ENCODE measurements around the gene PCSK5.
"Not testable (repeated sequence)": the region's sequence is repeated elsewhere in the genome, so short reads cannot be mapped to it uniquely, and the experiment has no call there.

The PCSK5 gene

DNA sequence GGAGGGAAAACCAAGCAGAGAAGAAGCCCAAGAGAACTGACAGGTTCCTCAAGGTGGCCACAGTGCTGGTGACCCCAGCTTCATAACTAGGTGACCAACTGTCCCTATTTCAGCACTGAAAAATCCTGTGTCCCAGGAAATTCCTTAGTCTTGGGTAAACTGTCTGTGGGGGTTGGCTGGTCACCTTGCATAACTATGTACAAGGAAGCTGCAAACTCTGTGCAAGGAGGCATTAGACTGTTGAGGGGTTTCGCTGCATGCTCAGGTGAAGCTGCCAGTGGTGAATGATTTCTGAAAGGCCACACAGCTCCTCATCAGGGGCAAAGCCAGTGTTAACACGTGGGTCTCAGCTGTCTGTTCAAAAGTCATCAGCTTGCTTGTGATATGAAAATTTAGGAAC is 36.9 kb downstream of the PCSK5 start:
- DNase-seq: no peak

DNA sequence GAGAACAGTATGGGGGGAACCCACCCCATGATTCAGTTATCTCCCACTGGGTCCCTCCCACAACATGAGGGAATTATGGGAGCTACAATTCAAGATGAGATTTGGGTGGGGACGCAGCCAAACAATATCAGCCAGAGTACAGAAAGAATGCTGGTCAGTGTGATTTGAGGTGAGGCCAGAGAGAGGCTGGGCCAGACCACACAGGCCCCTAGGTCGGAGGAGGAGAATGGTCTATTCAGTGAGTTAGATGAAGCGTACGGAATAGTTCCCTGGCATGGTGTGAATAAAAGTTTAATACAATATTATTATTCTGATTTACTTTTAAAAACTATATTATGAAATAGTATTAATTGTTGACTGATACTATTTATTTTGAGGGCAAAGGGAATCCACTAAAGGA is 39.7 kb downstream of the PCSK5 start:
- DNase-seq: no peak

DNA sequence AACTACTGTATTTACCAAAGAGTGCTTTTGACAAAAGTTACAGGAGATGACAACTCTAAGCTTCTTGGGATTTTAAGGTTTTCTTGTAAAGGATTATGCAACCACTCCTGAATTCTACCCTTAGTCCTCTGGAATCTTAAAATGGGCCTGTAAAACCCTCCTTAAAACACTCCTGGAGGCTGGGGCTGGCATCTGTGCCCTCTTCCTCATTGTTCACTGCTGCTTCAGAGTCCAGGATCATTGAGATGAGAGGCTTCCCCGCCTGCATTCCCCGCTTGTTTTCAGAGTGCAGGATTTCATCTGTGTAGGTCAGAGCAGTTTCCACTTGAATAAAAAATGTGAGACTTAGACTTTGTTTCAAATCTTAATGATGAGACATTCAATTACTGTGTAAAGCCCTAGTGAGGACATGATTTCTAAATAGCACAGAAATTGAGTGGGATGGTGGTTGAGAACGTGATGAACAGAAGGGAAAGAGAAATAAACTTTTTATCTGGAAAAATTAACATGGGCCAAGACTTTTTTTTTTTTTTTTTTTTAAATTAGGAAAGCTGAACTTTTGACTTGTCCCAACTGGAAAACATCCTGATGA is 40.4 kb downstream of the PCSK5 start:
- DNase-seq: no peak

DNA sequence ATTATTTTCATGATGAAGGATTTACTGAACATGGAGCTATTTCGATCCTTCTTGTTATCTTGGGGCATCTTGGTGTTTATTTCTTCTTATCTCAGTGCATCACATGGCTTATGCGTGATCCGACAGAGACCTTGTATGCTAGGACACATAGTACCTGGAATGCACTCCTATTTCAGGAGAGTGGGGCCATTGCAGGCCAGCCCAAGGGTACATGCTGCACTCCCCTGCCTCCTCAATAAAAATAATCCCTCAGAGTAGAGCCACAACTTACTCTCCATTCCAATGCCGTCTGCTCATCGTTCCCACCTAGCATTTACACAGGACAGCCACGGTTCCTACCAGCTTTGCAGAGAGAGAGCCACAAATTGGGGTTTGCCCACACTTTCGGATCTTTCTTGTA is 43.5 kb downstream of the PCSK5 start:
- no peak for DNase-seq

DNA sequence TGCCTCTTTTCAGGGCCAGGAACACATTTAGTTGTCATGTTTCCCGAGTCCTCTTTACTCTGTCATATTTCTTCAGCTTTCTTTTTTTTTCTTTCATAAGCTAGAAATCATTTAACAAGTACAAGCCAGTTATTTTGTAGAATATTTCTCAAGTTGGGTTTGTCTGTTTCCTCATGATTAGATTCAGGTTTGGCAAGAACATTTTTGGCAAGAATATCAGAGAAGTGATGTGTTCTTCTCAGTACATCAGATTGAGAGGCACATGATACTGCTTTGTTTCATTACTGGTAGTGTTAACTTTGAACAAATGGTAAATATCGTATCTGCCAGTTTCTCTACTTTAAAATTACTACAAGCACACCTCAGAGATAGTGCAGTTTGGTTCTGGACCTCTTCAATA is 45.1 kb downstream of the PCSK5 start:
- no peak for DNase-seq

DNA sequence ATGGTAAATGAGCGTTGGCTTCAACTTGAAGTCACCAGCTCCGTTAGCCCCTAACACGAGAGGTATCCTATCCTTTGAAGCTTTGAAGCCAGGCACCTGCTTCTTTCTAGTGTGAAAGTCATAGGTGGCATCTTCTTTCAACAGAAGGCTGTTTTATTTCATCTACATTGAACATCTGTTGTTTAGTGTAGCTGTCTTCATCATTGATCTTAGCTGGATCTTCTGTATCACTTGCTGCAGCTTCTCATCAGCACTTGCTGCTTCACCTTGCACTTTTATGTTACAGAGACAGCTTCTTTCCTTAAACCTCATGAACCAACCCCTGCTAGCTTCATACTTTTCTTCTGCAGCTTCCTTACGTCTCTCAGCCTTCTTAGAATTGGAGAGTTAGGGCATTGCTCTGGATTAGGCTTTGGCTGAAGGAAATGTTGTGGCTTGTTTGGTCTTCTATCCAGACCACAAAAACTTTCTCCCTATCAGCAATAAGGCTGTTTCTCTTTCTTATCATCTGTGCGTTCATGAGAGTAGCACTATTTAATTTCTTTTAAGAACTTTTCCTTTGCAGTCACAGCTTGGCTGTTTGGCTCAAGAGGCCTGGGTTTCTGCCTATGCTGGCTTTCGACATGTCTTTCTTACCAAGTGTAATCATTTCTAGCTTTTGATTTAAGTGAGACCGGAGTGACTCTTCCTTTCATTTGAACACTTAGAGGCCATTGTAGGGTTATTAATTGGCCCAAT is 47.2 kb downstream of the PCSK5 start:
- no peak for DNase-seq

DNA sequence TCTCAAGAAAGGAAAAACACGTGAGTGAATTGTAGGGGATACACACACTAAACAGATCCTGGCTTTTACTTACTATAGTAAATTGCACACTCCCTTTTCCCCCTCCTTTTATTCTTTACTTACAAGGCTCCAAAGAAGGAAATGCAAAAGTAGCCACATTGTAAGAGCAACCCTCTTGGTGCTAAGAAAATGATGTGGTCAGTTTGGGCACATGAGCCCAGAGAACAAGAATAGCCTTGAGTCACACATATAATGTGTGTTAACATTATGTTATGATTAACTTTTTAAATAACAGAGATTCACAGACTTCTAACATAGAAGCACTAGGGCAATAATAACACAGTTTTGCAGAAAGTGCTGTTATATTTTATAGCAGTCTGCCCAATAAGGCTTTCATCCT is 48.5 kb downstream of the PCSK5 start:
- no peak for DNase-seq

DNA sequence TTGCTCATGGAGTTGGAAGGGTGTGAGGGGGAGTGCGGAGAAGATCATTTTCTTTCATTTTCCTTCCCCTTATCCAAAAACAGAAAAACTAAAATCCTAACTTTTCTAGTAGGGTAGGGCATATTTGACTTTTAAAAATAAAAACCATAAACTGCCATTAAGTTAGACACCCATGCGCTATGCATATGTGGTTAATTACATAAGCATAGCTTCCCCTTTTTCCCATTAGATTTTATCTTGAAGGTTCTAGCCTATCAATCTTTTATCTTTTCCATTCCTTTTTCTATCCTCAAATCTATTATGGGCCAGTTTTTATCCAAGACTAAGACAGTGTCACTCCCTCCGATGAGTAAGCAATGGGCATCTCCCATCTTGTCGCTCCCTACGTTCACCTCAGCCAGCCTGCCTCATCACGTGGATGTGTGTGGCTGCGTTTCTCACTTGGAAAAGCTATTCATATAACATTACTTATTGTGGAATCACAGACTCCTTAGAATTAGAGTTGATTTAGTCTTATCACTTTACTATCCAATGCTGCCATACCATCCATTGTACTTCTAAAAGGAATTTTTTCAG is 49.2 kb downstream of the PCSK5 start:
- DNase-seq: no peak

DNA sequence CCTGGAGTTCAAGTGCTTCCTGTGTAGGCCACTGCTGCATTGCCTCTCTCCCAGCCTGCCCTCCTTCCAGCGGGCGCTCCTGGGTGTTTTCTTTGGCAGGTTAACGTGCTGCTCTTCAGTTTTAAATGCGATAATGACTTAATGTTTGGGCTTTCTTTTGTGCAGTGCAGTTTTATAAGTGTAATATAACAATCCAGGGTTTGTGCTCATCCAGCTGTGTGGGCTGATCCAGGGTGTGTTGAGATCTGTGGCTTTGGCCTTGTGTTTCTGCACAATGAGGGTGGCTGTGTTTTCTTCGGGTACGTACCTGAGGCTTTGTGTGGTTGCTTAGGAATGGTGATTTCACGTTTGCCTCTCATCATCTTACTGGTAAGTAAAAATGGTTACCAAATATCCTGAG is 50.6 kb downstream of the PCSK5 start:
- no peak for DNase-seq

DNA sequence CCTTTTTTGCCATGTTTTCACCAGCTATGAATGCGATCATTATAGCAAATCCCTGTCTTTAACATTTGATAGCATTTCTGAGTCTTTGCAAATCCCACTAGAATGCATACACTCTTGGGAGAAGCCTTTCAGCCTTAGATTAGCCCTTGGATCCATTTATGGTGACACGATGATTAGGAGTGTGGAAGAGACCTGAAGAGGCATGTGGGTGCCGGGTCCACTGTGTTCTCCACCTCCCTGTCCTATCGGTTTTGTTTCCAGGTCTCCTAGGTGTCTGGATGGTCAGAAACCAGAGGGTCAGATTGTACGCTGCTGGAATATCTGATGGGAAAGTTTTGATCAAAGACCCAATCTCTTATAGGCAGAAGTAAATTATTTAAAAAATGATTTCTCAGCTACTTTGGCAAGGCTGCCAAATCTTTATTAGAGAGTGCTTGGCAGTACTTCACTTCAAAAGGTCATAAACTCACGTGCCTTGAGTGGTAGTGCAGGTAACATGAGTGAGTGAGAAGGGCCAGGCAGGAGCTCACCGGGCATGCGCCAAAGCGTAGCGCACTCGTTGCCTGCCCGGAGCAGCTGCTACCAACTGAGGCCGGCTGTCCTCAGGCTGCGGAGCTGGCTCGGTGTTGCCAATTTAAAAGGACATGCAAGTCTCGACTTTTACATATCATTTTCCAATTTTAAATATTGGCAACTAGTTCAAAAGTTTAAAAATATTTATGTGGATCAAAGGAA is 51.3 kb downstream of the PCSK5 start:
- DNase-seq: no peak

DNA sequence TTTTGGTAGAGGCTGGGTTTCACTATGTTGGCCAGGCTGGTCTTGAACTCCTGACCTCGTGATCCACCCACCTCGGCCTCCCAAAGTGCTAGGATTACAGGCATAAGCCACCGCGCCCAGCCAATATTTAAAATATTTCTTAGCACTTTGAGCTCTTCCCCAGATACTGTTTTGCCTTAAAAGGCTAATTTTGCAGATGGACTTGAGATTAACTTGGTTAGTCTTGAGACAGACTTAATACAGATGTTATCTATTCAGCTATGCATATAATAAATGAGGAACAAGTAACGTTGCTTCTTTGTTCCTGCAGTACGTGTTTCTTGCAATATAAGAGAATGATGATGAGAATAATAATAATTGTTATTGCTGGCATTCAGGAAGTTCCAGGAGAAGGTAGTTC is 56.3 kb downstream of the PCSK5 start:
- no peak for DNase-seq

DNA sequence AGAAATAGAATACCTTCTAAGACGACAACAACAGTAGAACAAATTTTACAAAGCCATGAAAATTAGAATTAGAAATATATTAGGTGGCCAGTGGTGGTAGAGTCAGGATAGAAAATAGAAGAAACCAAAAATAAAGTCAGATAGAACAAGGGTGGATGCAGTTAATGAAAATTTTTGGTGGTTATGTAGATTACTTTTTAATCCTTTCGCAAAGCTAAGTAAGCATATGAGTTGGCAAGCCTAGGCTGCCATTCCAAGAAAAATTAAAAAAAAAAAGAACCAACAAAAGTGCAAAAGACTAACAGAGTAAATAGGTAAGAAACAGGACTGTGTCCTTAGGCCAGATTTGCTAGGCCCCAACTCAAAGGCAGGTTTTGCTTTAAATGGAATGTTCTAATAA is 56.8 kb downstream of the PCSK5 start:
- DNase-seq: no peak

DNA sequence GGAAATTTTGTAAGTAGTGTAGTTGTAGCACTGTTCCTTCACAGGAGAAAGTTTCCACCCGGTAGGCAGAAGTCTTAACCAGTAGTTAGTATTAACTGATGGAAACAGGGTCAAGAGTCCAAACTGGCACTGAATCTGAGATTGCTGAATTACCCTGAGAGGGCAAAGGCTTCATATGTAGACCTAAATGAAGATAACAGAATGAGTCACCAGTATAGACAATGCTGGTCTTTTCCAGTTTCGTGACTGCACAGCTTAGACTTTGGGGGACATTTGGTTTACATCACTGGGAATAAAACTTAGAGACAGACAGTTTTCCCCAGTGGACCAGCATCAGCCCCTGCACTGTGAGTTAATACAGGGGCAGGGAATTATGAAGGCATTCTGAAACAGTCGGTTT is 60.5 kb downstream of the PCSK5 start:
- no peak for DNase-seq

DNA sequence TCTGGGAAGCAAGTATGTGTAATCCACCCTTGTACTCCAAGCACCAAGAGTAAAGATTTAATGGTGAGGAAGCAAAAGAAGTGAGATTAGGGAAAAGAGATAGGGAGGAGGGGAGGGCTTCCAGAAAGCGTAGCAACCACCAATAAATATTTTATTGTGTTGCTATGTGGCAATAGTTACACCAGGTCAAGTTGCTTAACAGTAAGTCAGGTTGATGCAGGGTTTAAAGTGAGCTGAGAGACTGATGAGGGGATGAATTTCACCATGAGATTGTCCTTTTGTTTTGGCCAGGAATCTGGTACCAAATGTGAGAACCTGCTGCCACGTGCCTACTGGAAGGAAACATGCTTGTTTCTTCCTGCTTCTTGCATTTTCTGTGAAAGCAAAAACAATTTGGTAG is 62.7 kb downstream of the PCSK5 start:
- no peak for DNase-seq

DNA sequence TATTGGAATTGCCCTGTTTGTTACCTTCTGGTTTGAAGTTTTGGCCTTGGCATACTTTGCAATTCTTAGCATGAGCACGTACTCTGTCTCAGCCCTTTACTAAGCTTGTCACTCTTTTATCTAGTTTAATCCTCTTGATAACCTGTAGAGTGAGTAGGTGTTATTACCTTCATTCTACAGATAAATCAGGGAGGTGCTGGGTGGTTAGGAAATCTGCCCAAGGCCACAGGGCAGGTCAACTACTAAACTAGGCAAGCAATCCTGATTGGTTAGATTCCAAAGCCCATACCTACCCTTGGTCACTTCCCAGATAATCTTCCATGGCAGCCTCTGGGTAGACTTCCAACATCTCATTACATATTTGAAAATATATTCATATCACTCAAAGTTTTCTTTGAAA is 65.7 kb downstream of the PCSK5 start:
- DNase-seq: no peak

DNA sequence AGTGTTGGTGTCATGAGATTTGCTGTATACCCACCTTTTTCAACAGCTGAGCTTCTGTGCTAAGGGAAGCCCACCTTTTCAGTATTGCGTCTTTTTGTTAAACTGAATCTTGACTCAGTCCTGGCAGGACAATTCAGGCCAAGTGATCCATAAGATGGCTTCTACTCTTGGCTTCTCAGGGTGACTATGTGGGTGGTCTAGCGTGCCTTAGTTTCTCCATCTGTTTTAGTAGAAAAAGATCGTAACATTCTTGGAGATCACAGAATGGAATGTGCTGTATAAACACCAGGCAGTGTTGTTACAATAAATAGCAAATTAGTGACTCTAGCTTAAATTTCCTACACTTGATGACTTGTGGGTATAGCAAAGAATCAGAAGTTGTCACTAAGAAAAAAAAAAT is 66.6 kb downstream of the PCSK5 start:
- DNase-seq: no peak

DNA sequence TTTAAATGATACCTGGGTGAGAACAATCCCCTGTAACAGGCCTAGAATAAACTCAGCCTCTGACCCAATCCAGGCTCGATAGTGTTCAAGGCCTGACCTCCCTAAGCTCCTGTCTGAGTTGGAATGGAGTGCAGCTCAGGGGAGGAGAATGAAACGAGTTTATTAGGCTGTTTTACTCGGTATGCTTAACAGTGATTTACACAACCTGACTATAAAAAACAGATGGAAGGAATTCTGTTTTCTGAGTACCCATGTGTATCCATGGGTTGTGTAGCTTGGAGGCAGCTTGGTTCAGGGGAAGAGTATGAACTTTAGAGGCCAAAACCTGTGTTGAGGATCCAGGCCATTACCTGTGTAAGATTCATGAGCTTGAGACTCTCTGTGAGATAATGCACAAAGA is 67.8 kb downstream of the PCSK5 start:
- no peak for DNase-seq

DNA sequence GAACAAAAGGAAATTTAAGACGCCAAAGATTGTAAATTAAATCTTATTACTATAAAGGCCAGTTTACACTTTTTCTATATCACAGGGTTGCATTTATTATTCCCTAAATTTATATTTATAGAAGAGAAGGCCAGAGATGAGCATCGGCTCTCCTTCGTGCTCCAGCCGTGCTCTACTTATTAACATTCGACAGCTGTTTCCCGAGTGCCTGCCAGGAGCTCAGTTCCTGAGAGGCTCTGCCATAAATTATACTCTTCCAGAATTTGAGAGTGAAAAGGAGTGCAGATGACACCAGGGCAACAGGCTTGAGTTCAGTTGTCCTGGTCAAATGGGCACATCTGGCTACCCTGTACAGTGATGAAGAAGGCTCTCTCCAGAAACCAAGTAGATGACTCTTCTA is 70.1 kb downstream of the PCSK5 start:
- no peak for DNase-seq

DNA sequence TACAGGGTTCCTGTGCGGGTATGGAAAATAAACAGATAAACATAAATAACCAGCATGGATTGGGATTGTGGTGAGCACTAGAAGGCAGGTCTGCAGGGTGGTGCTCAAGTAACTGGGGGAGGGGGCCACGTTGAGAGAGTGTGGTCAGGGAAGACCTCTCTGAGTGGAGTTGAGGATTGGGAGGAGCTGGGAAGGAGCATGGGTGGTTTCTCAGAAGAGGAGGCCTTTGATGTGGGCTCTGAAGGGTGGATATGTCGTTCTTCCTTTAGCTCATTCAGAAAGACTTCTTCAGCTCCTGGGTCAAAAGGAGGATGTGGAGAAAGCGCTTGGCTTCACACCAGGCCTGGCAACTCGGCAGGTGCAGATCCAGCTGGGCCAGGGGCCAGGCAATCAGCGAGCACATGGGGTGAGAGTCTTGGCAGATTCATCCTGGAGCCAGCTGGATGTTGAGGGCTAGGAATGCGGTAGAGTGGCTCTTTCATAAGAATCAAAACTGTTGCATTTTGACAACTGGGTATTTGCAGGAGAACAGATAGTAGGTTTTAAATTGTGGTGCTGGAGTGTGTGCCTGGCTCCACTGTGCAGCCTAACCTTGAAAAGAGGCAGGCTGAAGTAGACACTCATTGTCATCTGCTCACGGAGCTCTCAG is 71.7 kb downstream of the PCSK5 start:
- DNase-seq: no peak

DNA sequence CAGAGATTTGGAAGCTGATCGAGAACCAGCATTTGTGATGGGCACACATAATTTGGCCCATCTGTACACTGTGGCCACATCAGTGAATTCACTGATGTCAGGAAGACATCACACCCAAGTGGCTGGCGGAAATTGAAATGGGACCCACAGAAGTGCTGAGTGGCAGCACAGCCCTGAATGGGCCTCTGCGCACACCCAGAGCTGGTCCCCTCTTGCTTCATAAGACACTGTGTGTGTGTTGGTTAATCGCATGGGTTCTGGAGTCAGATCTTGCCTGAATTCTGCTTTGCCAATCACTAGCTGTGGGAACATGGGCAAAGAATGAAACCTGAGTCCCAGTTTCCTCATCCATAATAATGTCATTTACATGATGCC is 72.2 kb downstream of the PCSK5 start:
- DNase-seq: no peak

DNA sequence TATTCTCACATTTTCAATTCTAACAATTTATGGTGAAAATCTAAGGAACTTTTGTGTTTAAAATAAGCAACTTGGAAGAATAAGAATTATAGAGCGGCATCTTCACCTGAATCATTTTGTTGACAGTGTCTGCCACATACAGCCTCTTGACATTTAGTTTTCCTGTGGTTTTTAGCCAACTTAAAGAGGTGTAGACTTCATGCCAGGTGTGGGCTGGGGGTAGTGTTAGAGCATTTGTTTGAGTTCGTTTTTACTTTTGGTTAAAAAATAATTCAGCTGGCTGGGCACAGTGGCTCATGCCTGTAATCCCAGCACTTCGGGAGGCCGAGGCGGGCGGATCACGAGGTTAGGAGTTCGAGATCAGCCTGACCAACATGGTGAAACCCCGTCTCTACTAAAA is 72.8 kb downstream of the PCSK5 start:
- not testable (repeated sequence) for DNase-seq

DNA sequence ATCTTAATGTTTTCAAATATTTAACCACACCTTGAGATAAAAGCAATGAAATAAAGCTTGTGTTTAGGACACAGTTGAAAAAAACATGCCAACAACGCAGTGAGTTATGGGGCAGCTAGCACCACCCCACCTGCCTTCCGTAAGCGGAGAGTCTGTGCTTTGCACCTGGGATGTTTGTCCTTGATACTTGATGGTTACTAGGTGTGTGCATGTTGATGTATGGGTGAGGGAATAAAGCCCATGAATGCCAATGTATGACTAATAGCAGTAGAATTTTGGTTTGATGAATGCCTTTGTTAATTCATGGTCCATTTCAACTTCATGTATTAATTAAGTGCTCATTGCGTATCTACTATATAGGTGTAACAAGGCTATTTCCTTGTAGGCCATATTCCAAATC is 74.0 kb downstream of the PCSK5 start:
- DNase-seq: no peak

DNA sequence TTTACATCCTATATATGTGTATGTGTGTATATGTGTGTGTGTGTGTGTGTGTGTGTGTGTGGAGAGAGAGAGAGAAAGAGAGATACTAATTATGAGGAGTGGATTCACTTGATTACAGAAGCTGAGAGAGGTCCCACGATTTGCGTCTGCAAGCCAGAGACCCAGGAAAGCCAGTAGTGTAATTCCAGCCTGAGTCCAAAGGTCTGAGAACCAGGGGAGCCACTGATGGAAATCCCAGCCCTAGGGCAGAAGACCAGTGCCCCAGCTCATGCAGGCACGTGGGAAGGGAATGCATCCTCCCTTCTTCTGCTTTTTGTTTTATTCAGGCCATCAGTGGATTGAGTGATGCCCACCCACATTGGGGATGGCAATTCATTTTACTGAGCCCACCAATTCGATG is 74.8 kb downstream of the PCSK5 start:
- no peak for DNase-seq

DNA sequence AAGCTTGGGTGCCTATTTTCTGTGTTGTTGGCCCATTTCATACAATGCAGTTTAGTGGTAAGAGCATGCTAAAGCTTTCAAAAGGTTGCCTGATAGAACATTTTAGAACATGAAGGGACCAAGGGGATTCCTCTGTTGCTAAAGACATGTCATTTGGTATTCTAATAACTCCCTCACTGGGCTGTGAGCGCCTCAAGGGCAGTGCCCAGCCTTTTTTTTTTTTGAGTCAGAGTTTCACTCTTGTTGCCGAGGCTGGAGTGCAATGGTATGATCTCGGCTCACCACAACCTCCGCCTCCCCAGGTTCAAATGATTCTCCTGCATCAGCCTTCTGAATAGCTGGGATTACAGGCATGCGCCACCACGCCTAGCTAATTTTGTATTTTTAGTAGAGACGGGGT is 77.1 kb downstream of the PCSK5 start:
- no peak for DNase-seq

All from NCI-H1930 (cell line).